ACC112 (cell line): ENCODE data around the gene TEX48.

Experiments
- H2AFZ ChIP-seq: fragments of 200-600 bp; sonication (generic); one replicate; pipeline ENCODE4 v1.6.0; 2017; ENCODE audit warnings: antibody characterized with exemption, low read length; ENCODE audit not compliant: unreplicated experiment
- H3K27ac ChIP-seq: fragments of 200-600 bp; sonication (generic); 2 replicates; pipeline ENCODE4 v1.5.1; 2014; ENCODE audit warnings: low read depth, mild to moderate bottlenecking, antibody characterized with exemption, low read length, moderate library complexity
- H3K27me3 ChIP-seq: fragments of 200-600 bp; sonication (generic); 2 replicates; pipeline ENCODE4 v1.6.1; 2014; ENCODE audit warnings: mild to moderate bottlenecking, antibody characterized with exemption, low read length, moderate library complexity, mixed read lengths; ENCODE audit not compliant: insufficient read depth
- H3K36me3 ChIP-seq: fragments of 200-600 bp; sonication (generic); 2 replicates; pipeline ENCODE4 v1.6.1; 2016; ENCODE audit warnings: mild to moderate bottlenecking, antibody characterized with exemption, low read length, moderate library complexity, mixed read lengths; ENCODE audit not compliant: insufficient read depth
- H3K4me1 ChIP-seq: fragments of 200-600 bp; sonication (generic); one replicate; pipeline ENCODE4 v1.6.1; 2016; ENCODE audit warnings: low read length, mixed read lengths; ENCODE audit not compliant: insufficient read depth, unreplicated experiment, control insufficient read depth
- H3K4me3 ChIP-seq: fragments of 200-600 bp; sonication (generic); 2 replicates; pipeline ENCODE4 v1.5.1; 2014; ENCODE audit warnings: mild to moderate bottlenecking, low read depth, low read length
- H3K79me2 ChIP-seq: fragments of 200-600 bp; sonication (generic); one replicate; pipeline ENCODE4 v1.6.0; 2016; ENCODE audit warnings: low read length; ENCODE audit not compliant: control insufficient read depth, unreplicated experiment, insufficient read depth

TEX48 gene

GRCh38 chr9:114668146-114668545, 13.8 kb downstream of the TEX48 start:
- no peak overlapping the region for H2AFZ ChIP-seq
- H3K27me3 ChIP-seq, result no peaks in the 10 kb centered on the region
- H3K4me3 ChIP-seq, result no peak overlapping the region
- H3K36me3 ChIP-seq, result no peaks in the 10 kb centered on the region
- no peaks in the 10 kb centered on the region for H3K4me1 ChIP-seq
- no peak overlapping the region for H3K27ac ChIP-seq
- no peaks in the 10 kb centered on the region for H3K79me2 ChIP-seq

DNA sequence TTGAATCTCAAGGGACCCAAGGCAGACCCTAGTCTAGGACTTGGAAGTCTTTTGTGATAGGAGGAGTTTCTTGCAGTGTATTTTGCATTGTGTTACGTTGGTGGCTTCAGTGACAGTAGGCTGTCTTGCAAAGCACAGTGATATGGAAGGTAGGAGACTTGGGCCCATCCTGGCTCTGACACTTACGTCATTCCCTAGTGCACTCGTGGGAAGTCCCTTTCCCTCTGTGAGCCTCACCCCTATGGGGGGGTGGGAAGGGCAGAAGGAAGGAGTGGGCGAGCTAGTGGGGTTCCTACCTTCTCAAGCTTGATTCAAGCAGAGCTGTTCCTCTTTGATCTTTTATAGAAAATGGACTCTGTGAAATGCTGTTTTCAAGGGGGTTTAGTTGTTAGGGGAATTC, 15.1 kb downstream of the TEX48 start:
- no peak overlapping the region for H3K27ac ChIP-seq
- H3K27me3 ChIP-seq, result 0 out of 2 replicates have a peak, but pooled peaks cover under 1% of the 10 kb centered on the region
- H3K4me3 ChIP-seq, result no peak overlapping the region
- H3K36me3 ChIP-seq, result no peaks in the 10 kb centered on the region
- no peaks in the 10 kb centered on the region for H3K4me1 ChIP-seq
- no peaks in the 10 kb centered on the region for H3K79me2 ChIP-seq
- no peak overlapping the region for H2AFZ ChIP-seq

DNA sequence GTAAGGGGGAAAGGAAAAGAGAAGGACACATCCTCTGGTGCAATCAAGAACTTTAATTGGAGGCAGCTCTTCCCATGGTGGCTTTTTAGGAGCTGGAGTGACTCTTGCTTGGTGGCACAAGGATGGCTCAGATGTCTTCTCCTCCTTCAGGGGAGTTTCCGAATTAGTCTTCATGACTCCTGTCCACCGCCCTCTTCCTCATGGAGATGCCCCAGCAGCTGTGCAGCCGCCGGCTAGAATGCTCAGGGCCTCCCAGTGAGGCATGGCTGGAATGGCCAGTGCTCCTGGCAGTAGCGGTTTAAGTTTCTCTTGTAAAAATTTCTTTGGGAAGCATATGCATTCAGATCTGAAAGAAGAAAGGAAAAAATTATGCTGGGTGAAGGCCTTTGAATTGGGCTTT, 15.6 kb downstream of the TEX48 start:
- H3K4me1 ChIP-seq, result no peaks in the 10 kb centered on the region
- H3K27ac ChIP-seq, result no peak overlapping the region
- no peaks in the 10 kb centered on the region for H3K36me3 ChIP-seq
- 0 out of 2 replicates have a peak, but pooled peaks cover 5% of the 10 kb centered on the region for H3K27me3 ChIP-seq
- H3K4me3 ChIP-seq, result no peak overlapping the region
- H2AFZ ChIP-seq, result no peak overlapping the region
- no peaks in the 10 kb centered on the region for H3K79me2 ChIP-seq

GRCh38 chr9:114664181-114664580, 17.8 kb downstream of the TEX48 start:
- Histone ChIP-seq H3K36me3 (no peaks in the 10 kb centered on the region), H3K27ac (no peak overlapping the region)

DNA sequence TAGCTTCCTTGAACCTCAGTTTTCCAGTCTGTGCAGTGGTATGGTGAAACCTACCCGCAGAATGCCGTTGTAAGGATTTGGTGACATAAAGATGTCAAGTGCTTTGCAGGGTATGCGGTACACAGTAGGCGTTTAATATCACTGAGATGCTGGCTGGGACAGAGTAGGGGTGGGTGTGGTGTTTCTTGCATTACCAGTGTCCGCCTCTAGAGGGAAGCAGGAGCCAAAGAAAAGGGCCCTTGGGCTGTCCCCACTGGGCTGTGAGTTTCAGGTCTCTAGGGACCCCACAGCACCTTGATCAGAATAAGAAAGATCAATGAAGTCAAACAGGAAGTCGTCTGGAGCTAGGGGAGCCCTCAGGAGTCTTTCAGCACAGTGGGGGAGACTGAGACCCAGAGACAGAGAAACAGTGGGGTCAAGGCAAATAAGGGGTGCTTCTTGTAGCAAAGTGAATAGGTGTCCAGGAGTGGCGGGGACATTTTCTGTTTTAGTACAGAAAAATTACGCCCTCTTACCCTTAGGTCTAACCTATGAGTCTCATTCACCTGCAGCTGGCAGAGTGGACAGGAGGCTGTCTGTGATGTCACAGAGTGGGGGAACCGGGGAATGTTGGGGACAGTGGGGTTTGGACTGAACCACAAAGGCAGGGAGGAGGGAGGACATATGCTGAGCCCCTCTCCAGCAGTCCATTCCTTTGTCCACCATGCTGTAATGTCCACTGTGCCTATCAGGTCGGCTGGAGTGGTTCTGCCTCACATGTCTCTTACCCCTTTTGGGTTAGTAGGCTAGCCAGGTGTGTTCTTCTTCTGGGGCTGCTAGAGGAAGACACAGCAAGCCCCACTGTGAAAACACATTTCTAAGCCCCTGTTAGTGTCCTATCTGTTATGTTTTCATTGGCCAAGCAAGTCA, 19.7 kb downstream of the TEX48 start:
- Histone ChIP-seq H3K36me3 (no peaks in the 10 kb centered on the region), H2AFZ (no peak overlapping the region), H3K79me2 (no peaks in the 10 kb centered on the region), H3K4me1 (no peaks in the 10 kb centered on the region), H3K4me3 (no peak overlapping the region), H3K27ac (no peak overlapping the region), H3K27me3 (0 out of 2 replicates have a peak, but pooled peaks cover 5% of the 10 kb centered on the region)

More at GRCh38 chr9:114664181-114664580, 17.8 kb downstream of the TEX48 start:
- Histone ChIP-seq H3K27me3 (0 out of 2 replicates have a peak, but pooled peaks cover 5% of the 10 kb centered on the region), H3K4me3 (no peak overlapping the region), H3K4me1 (no peaks in the 10 kb centered on the region), H2AFZ (no peak overlapping the region), H3K79me2 (no peaks in the 10 kb centered on the region)

DNA sequence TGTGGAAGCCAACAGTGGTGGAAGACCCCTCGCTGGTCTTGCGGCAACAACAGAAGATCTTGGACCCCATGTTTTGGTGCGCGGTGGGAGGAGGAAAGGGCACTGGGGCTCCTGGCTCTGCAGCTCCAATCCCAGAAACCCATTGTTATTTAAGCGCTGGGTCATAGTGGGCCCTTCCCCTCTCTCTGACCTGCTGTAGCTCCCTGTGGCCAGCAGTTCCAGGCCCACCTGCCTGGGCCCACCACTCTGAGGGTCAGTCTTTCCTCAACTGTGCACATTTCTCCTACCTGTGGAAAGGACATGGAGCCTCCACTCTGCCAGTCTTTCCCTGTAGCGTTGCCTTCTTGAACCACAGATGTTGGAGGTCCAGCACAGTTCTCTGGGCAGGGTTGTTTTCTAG, 24.3 kb downstream of the TEX48 start, which contains the start of gene TEX53:
Gene TEX53 (minus strand): TSS at position 101 of the 400 bp plus-strand sequence. CDS start 31 bp downstream, at position 70.
- no peak within 1 kb of the TSS for H3K4me3 ChIP-seq
- 0 out of 2 replicates have a peak, but pooled peaks cover 5% of the 10 kb centered on the region for H3K27me3 ChIP-seq
- H3K4me1 ChIP-seq, result peaks cover 8% of the 10 kb centered on the region
- no peak within 1 kb of the TSS for H2AFZ ChIP-seq
- H3K79me2 ChIP-seq, result no peaks in the 10 kb centered on the region
- H3K27ac ChIP-seq, result no peak within 1 kb of the TSS
- H3K36me3 ChIP-seq, result no peaks in the 10 kb centered on the region

- H3K4me1 ChIP-seq, result peaks cover 11% of the 10 kb centered on the region
- H3K36me3 ChIP-seq, result no peaks in the 10 kb centered on the region
- H3K4me3 ChIP-seq, result no peak overlapping the region
- no peaks in the 10 kb centered on the region for H3K27me3 ChIP-seq
- H3K27ac ChIP-seq, result no peak overlapping the region
- H2AFZ ChIP-seq, result no peak overlapping the region
- no peaks in the 10 kb centered on the region for H3K79me2 ChIP-seq
Measured at GRCh38 chr9:114656301-114656700, 25.7 kb downstream of the TEX48 start.

DNA sequence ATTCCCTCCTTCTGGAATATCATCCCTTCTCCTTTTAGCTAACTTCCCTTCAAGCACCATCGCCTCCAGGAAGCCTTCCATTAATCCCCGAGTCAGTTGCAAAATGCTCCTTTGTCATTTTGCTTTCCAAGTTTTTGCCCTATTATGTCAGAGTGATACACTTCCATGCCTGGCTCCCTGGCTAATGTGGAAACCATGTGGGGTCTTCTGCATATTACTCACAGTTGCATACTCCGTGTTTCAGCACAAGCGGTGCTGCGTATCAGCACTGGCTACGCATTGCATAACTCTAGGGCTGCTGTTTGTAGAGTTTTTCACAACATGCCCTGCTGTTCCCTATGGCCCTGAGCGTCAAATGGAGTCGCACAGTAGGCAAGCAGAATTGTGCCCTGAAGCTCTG, 26.3 kb downstream of the TEX48 start:
- no peak overlapping the region for H3K4me3 ChIP-seq
- H3K27me3 ChIP-seq, result no peaks in the 10 kb centered on the region
- peaks cover 11% of the 10 kb centered on the region for H3K4me1 ChIP-seq
- no peaks in the 10 kb centered on the region for H3K36me3 ChIP-seq
- H3K27ac ChIP-seq, result no peak overlapping the region
- no peaks in the 10 kb centered on the region for H3K79me2 ChIP-seq
- no peak overlapping the region for H2AFZ ChIP-seq

GRCh38 chr9:114653556-114654159, 28.3 kb downstream of the TEX48 start:
- H3K36me3 ChIP-seq, result no peaks in the 10 kb centered on the region
- H3K4me3 ChIP-seq, result no peak overlapping the region
- peak overlapping the region; percentile 68 for H2AFZ ChIP-seq
- H3K4me1 ChIP-seq, result peaks cover 11% of the 10 kb centered on the region
- H3K27ac ChIP-seq, result peak overlapping the region; percentile 56; the same call in 1 of the 2 replicates
- no peaks in the 10 kb centered on the region for H3K27me3 ChIP-seq
- H3K79me2 ChIP-seq, result no peaks in the 10 kb centered on the region

DNA sequence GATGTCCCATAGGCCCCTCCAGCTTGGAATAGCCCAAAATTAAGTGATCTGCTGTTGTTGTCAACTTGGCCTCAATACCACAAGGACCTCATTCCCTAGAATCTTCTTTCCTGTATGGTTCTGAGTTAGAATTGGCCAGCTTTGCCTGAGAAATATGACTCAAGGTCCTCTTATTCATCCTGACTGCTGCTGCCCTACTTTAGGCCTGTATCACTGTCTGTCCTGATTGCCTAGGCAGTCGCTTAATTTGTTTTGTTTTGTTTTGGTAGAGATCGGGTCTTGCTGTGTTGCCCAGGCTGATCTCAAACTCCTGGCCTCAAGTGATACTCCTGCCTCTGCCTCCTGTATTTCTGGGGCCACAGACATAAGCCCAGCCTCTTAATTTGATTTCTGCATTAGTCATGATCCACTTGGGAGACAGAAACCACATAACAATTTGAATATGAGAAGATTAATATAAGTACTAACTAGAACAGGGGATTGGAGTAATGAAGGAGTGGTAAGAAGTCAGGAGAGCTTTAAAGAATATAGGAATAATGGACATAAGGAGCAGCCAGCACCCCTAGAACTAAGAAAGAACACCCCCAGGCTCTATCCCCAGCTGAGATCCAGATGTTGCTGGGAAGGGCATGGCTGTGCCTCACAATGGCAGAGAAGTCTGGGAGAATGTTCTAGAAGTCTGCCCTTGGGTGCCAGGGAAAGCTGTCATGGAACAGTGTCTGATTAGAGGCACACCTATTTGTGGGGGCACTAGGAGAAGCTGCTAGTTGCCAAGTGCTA, 29.0 kb downstream of the TEX48 start:
- Histone ChIP-seq H3K36me3 (no peaks in the 10 kb centered on the region), H3K27ac (peak overlapping the region; percentile 56), H3K4me3 (no peak overlapping the region), H3K4me1 (peaks cover 11% of the 10 kb centered on the region), H3K27me3 (no peaks in the 10 kb centered on the region), H2AFZ (peak overlapping the region; percentile 68), H3K79me2 (no peaks in the 10 kb centered on the region)
